Fibroblast of pulmonary artery (primary cell): ENCODE data around the gene ABCB11.

Source experiments
- DNase-seq: peaks from one replicate; pipeline ENCODE4 v3.0.0-alpha.2; 2010; ENCODE audit warnings: low read depth
- H3K4me3 ChIP-seq: replicated peaks from 2 replicates; pipeline ENCODE4 v1.5.1; 2011; ENCODE audit warnings: low read depth, mild to moderate bottlenecking, control low read depth, low read length, moderate library complexity
- TF ChIP-seq, protein P1 (sequence below): IDR thresholded peaks from 2 replicates; pipeline ENCODE4 v1.5.1; 2011; ENCODE audit warnings: mild to moderate bottlenecking, control low read depth, low read length, inconsistent platforms; ENCODE audit errors: missing control alignments

ABCB11 gene

DNA sequence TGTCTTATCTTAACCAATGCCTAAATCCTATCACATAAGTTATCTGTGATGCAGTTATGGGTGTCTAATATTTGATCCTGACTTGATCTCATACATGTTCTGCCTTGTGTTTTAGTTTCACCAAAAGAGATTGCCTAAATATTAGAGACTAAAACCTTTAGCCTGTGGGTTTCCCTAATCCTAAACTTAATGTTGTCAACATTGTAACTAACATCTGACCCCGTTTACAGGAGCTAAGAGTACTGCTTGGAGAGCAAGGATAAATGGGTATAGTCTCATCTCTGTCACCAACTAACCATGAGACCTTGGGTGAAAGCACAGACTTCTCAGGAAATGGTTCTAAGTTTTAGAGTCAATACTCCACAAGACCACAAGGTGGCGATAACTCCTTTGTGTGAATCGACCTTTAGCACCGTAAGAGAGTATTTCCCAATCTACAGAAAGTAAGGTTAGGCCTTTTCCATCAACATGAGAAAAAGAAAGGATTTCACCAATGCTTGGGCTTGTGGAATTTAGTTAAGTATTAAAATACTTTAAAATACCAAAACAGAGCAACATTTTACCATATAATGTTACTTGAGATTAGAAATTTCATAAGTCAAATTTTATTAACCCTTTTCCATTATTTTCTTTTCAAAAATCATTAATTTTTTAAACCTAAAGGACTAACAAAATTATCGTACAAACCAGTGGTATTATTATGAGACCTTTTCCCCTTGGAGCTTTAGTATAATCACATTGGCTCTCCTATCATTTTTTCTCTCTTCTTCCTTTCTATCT lies 69.5 kb downstream of the ABCB11 start:
- peak; percentile 92 for DNase-seq
- H3K4me3 ChIP-seq = no peak overlapping the region
- TF ChIP-seq, protein P1, sequence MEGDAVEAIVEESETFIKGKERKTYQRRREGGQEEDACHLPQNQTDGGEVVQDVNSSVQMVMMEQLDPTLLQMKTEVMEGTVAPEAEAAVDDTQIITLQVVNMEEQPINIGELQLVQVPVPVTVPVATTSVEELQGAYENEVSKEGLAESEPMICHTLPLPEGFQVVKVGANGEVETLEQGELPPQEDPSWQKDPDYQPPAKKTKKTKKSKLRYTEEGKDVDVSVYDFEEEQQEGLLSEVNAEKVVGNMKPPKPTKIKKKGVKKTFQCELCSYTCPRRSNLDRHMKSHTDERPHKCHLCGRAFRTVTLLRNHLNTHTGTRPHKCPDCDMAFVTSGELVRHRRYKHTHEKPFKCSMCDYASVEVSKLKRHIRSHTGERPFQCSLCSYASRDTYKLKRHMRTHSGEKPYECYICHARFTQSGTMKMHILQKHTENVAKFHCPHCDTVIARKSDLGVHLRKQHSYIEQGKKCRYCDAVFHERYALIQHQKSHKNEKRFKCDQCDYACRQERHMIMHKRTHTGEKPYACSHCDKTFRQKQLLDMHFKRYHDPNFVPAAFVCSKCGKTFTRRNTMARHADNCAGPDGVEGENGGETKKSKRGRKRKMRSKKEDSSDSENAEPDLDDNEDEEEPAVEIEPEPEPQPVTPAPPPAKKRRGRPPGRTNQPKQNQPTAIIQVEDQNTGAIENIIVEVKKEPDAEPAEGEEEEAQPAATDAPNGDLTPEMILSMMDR = peak; percentile 88

DNA sequence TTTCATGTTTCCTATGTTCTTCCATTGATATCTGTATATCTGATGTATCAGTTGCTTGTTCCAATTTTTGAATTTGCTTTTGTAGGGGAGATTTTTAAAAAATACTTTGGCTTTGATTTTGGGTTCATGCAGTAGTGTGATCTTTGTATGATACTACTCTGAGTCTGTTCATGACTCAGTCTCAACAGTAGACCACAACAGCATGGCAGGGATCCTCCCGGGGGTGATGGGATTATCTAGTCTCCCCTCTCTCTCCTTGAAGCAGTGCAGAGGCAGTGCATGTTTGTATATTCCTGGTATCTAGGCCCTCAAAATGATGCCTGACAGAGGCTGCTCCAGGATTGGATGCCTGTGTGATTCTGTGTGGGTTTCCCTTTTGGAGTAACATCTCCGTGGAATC lies 74.7 kb downstream of the ABCB11 start:
- no peak overlapping the region for H3K4me3 ChIP-seq
- no peak for DNase-seq
- TF ChIP-seq, protein P1 = no peak

DNA sequence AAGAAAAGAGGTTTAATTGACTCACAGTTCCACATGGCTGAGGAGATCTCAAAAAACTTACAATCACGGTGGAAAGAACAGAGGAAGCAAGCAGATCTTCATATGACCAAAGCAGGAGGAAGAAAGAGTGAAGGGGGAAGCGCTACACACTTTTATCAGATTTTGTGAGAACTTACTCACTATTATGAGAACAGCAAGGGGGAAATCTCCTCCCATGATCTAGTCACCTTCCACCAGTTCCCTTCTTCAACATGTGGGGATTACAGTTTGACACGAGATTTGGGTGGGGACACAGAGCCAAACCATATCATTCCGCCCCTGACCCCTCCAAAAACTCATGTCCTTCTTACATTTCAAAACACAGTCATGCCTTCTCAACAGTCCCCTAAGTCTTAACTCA lies 75.8 kb downstream of the ABCB11 start:
- no peak overlapping the region for H3K4me3 ChIP-seq
- TF ChIP-seq, protein P1 = no peak
- DNase-seq = no peak

DNA sequence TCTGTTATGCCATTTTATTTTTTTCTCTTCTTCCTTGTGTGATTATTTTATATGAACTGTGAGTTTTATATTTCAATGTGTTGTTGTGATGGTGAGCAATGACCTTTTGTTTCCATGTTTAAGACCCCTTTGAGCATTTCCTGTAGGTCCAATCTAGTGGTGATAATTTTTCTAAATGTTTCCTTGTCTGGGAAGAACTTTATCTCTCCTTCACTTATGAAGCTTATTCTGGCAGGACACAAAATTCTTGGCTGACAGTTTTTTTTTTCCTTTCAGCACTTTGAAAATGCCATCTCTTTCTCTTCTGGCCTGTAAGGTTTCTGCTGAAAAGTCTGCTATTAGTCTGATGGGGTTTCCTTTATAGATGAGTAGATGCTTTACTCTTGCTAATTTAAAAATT lies 76.9 kb downstream of the ABCB11 start:
- H3K4me3 ChIP-seq = no peak overlapping the region
- DNase-seq = no peak
- TF ChIP-seq, protein P1 = no peak

DNA sequence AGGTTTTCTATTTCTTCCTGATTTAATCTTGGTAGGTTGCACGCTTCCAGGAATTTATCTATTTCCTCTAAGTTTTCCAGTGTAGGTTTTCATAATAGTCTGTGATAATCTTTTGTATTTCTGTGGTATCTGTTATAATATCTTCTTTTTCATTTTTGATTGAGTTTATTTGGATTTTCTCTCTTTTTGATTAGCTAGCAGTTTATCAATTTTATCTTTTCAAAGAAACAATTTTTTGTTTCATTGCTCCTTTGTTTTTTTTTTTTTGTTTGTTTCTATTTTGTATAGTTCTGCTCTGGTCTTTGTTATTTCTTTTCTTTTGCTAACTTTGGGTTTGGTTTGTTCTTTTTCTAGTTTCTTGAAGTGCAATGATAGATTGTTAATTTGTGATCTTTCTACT lies 78.7 kb downstream of the ABCB11 start:
- TF ChIP-seq, protein P1 = no peak
- DNase-seq = no peak
- H3K4me3 ChIP-seq = no peak overlapping the region

DNA sequence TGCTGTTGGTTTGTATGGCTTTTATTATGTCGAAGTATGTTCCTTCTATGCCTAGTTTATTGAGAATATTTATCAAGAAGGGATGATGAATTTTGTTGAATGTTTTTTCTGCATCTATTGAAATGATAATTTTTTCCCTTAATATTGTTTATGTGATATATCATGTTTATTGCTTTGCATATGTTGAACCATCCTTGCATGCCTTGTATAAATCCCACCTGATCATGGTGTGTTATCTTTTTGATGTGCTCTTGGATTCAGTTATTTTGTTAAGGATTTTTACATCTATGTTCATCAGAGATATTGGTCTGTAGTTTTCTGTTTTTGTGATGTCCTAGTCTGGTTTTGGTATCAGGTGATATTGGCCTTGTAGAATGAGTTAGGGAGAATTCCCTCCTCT lies 79.3 kb downstream of the ABCB11 start:
- H3K4me3 ChIP-seq = no peak overlapping the region

More for the DNA sequence above, 79.3 kb downstream of the ABCB11 start:
- TF ChIP-seq, protein P1 = no peak
- DNase-seq = no peak
